HG03280 (cell line): ENCODE measurements around the gene CACNA2D3.
"Not testable (repeated sequence)": the region's sequence is repeated elsewhere in the genome, so short reads cannot be mapped to it uniquely, and the experiment has no call there.

Source experiments
- ATAC-seq: cut with Tn5 transposase; IDR thresholded peaks from one replicate; pipeline ENCODE4 v1.9.1; 2021; ENCODE audit warnings: mild to moderate bottlenecking, moderate library complexity; ENCODE audit not compliant: unreplicated experiment

CACNA2D3 gene

DNA sequence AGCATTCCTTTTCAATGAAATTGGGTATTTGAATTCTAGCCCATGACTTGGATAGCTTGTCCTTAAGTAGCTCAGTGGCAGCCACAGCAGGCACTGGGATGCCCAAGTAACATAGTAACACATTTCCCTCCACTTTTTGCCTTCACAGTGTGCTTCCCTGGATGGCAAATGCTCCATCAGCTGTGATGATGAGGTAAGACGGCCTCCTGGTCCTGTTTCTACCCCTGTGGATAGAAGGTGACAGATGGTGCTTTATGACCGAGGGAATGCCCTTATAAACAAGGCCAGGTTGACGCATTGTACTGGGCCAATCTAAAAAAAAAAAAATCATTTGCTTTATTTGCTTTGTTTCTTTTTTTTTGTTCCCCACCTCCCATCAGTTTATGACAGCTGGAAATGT is 847.3 kb downstream of the CACNA2D3 start:
- no peak for ATAC-seq

DNA sequence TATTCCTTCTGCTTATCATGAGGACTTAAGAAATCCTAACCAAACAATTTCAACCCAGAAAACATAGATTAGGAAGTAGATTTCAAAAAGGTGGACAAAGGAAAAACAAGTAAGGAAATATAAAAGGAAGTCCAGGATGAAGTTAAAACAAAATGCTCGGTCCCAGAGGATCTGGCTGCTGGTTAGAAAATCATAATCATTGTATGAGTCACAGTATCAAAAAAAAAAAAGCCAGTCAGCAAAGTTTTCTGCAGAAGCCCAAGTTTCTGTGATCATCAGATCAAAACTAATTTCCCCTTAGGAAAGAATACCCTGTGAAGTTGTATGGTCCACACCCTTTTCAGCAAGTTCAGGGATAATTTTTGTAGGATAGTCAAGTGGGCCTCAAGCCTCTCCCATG is 848.5 kb downstream of the CACNA2D3 start:
- ATAC-seq: no peak

- no peak for ATAC-seq
Measured at GRCh38 chr3:54977439-54977838, 855.1 kb downstream of the CACNA2D3 start.

- not testable (repeated sequence) for ATAC-seq
Measured at GRCh38 chr3:54977946-54978345, 855.6 kb downstream of the CACNA2D3 start.

DNA sequence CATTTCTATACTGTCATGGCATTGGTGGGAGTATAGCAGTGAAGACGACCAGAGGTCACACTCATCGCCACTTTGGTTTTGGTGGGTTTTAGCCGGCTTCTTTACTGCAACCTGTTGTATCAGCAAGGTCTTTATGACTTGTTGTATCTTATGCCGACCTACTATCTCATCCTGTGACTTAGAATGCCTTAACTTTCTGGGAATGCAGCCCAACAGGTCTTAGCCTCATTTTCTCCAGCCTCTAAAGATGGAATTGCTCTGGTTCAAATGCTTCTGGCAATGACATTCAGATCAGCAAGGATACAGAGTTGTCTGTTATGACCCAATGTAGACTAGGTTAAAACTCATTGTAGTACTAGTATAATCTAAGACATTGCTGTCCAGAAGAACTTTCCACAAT is 860.5 kb downstream of the CACNA2D3 start:
- no peak for ATAC-seq

DNA sequence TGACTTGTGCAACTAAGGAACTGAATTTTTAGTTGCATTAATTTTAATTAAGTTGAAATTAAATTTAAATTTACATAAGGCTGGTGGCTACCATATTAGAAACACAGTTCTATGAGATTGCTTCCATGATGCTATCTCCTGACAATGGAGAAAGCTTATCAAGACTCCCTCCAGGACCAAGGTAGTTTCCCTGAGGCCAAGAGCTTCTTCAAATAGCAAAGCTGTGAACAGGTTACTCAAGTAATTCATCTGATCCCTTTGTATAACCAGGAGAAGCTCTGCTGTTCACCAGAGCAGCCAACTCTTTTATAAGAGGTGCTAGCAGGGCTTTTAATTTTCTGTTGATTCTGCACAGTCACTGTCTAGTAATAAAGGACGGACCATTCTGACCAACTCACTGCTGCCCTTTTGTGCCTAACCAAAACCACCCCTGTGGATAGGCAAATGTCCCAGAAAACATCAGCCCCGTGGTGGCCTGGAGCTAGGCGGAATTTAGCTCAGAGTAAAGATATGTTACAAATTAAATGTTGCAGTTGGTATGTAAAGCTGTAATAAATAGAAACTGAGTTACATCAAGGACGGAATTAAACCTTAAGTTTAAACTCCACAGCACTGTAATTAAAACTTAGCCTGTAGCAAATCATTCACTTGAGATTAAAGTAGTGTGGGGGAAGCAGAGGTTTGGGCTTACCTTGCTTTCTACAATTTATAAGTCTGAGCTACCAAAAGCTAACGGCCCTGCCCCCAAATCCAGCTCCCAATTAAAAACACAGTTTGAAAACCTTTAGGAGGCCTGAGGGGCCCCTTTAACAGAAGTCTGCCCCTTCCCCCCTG is 861.1 kb downstream of the CACNA2D3 start:
- no peak for ATAC-seq

DNA sequence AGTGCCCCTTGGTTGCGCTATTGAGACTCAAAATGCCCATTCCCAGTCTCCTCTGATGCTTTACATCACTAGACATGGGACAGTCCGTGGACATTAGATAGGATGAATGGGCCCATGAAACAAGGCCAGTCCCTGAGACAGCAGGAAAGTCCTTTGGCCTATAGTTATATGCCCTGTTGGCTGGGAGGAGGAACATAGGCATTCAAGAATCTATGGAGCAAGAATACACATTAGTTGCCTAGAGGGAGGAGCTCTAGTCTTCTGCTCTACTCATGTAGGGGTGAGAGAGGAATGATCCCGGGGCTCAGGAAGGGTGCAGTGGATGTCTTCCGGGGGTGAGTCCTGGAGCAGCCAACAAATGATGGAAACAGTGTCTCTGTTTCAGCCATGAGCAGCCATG is 863.5 kb downstream of the CACNA2D3 start:
- ATAC-seq: no peak

GRCh38 chr3:54986294-54986693 is 863.9 kb downstream of the CACNA2D3 start:
- ATAC-seq: no peak

GRCh38 chr3:54987719-54988118 is 865.4 kb downstream of the CACNA2D3 start:
- ATAC-seq: no peak

GRCh38 chr3:54988302-54988837 is 866.0 kb downstream of the CACNA2D3 start:
- no peak for ATAC-seq

- no peak for ATAC-seq
Measured at GRCh38 chr3:54988838-54989630, 866.7 kb downstream of the CACNA2D3 start.

GRCh38 chr3:54994111-54994513 is 871.8 kb downstream of the CACNA2D3 start:
- ATAC-seq: no peak

DNA sequence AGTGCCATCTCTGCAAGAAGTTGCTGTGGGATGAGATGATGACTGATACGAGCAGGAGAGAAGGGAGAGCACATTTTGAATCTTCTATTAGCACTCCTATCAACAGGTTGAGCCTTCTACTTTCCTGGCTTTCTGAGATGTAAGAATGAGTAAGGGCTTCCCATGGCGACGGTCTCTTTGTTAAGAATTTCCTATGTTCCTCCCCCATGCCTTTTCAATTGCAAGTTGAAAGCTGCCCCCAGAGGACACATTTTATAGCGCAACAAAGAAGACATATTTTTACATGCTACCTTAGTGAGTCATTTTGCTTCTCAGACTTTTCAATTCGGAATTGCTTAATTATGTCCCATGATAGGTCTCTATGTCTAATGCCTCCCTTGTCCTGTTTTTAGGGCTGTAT is 876.8 kb downstream of the CACNA2D3 start:
- ATAC-seq: no peak

DNA sequence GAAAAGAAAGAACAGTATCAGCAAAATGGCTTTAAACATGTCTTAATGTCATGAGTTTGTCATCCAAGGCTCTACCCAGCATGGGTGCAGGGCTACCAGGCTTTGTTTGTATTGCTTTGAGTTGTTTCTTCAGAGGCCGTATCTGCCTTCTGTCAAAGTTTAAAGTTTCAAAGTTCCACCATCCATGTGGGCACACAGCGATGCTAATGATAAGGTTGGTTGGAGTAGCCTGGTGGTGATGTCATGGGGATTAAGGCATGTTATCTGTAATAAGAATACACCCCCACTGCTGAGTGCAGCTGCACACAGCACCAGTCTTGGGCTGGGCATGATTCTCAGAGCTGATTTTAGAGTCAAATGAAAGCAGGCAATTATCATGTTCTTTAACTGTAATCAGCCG is 877.5 kb downstream of the CACNA2D3 start:
- ATAC-seq: no peak

- ATAC-seq: no peak
Measured at GRCh38 chr3:55000546-55000945, 878.2 kb downstream of the CACNA2D3 start.

- no peak for ATAC-seq
Measured at GRCh38 chr3:55000953-55001352, 878.6 kb downstream of the CACNA2D3 start.

GRCh38 chr3:55002416-55002930 is 880.1 kb downstream of the CACNA2D3 start:
- ATAC-seq: no peak

DNA sequence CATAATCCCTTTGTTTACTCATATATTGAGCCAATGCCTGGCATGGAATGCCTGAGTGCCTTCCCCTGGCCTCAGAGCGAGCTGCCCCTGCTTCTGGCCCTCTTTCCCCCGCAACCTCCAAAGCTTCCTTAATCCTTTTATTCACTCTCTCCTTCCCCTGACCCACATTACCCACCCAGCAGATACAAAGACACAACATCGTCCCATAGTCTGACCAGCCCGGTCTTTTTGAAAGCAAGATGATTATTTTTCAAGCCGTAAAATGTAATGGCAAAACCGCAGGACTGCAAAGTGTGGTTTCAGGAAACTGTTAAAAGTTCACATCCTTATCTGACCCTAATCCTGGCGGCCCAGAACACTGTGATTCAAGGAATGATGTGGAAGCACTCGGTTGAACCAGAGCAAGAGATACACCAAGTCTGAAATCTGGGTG is 883.9 kb downstream of the CACNA2D3 start:
- no peak for ATAC-seq

DNA sequence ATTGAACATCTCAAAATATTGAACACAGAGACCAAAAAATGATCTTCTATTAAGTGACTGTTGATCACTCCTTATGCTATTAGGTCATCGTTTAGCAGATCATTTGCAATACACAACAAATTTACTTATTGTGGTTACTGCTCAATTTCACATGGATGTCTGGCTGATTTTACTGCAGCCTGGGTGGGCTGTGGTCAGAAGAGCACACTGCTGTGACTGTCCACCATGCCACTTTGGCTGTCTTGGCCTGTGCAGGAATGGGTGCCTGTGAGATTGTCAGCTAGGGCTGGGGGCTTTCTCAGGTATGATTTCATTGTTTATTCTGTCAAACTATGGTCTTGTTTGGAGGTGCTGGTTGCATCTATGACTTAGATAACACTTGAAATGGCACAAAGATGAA is 885.6 kb downstream of the CACNA2D3 start:
- no peak for ATAC-seq

GRCh38 chr3:55009372-55009771 is 887.0 kb downstream of the CACNA2D3 start:
- no peak for ATAC-seq

GRCh38 chr3:55012091-55012490 is 889.7 kb downstream of the CACNA2D3 start:
- ATAC-seq: no peak
